GM19239 (cell line): ENCODE results near the gene PUS10.
A peak's percentile ranks its signal among the peaks of the same experiment; 100 is the strongest.
"Not testable (repeated sequence)": the region's sequence is repeated elsewhere in the genome, so short reads cannot be mapped to it uniquely, and the experiment has no call there.

Experiments used
- DNase-seq: peaks from one replicate; pipeline ENCODE4 v3.0.0; 2011; ENCODE audit warnings: low spot score; ENCODE audit not compliant: insufficient read length
- FAIRE-seq: peaks from 2 replicates; lab custom pipeline; 2011; peaks lifted over from hg19 to GRCh38; lab: Jason Lieb, UNC

PUS10 gene

GRCh38 chr2:60939622-60940021 lies 78.4 kb downstream of the PUS10 start:
- FAIRE-seq (no peak), DNase-seq (no peak)

- DNase-seq: no peak
- FAIRE-seq: no peak
Observed at GRCh38 chr2:60938301-60938700, 79.8 kb downstream of the PUS10 start.

- DNase-seq (no peak), FAIRE-seq (no peak)
Observed at GRCh38 chr2:60936757-60937156, 81.3 kb downstream of the PUS10 start.

GRCh38 chr2:60934165-60934722 lies 83.8 kb downstream of the PUS10 start:
- FAIRE-seq: no peak
- no peak for DNase-seq

- FAIRE-seq: no peak
- no peak for DNase-seq
Observed at GRCh38 chr2:60932954-60933353, 85.1 kb downstream of the PUS10 start.

- not testable (repeated sequence) for FAIRE-seq, DNase-seq
Observed at GRCh38 chr2:60932061-60932460, 86.0 kb downstream of the PUS10 start.

GRCh38 chr2:60926741-60927552 lies 91.1 kb downstream of the PUS10 start:
- DNase-seq (no peak), FAIRE-seq (peak; percentile 73)

- no peak for FAIRE-seq
- DNase-seq: no peak
Observed at GRCh38 chr2:60925994-60926740, 91.9 kb downstream of the PUS10 start.

- FAIRE-seq (no peak), DNase-seq (no peak)
Observed at GRCh38 chr2:60907329-60907728, 110.7 kb downstream of the PUS10 start.

- DNase-seq: no peak
- no peak for FAIRE-seq
Observed at GRCh38 chr2:60906395-60906794, 111.7 kb downstream of the PUS10 start.

GRCh38 chr2:60905867-60906266 lies 112.2 kb downstream of the PUS10 start:
- not testable (repeated sequence) for DNase-seq, FAIRE-seq

GRCh38 chr2:60901296-60901695 lies 116.8 kb downstream of the PUS10 start:
- FAIRE-seq: not testable (repeated sequence)

GRCh38 chr2:60899892-60900249 lies 118.2 kb downstream of the PUS10 start:
- no peak for FAIRE-seq
- DNase-seq: no peak

More at GRCh38 chr2:60901296-60901695, 116.8 kb downstream of the PUS10 start:
- DNase-seq: not testable (repeated sequence)

GRCh38 chr2:60899230-60899891 lies 118.7 kb downstream of the PUS10 start:
- FAIRE-seq (peak; percentile 86), DNase-seq (no peak)

- no peak for FAIRE-seq
- no peak for DNase-seq
Observed at GRCh38 chr2:60898567-60898966, 119.5 kb downstream of the PUS10 start.
